HUES48 (cell line): Measurements from ENCODE around the gene TPSG1.

Experiments
- H3K27ac ChIP-seq: one replicate; pipeline ENCODE4 v1.7.0; 2013; ENCODE audit warnings: low read depth, low read length, inconsistent platforms
- H3K27me3 ChIP-seq: 2 replicates; pipeline ENCODE4 v1.6.1; 2013; ENCODE audit warnings: mild to moderate bottlenecking, low read length; ENCODE audit not compliant: control insufficient read depth, insufficient read depth
- H3K36me3 ChIP-seq: 2 replicates; pipeline ENCODE4 v1.6.1; 2013; ENCODE audit warnings: low read length; ENCODE audit not compliant: control insufficient read depth, insufficient read depth
- H3K4me1 ChIP-seq: 2 replicates; pipeline ENCODE4 v1.6.1; 2013; ENCODE audit warnings: mild to moderate bottlenecking, low read length; ENCODE audit not compliant: control insufficient read depth, insufficient read depth
- H3K4me3 ChIP-seq: 2 replicates; pipeline ENCODE4 v1.5.1; 2013; ENCODE audit warnings: mild to moderate bottlenecking, low read depth, low read length
- H3K9ac ChIP-seq: 2 replicates; pipeline ENCODE4 v1.6.1; 2013; ENCODE audit warnings: mild to moderate bottlenecking, low read depth, low read length, moderate library complexity
- H3K9me3 ChIP-seq: 2 replicates; pipeline ENCODE4 v1.6.1; 2013; ENCODE audit warnings: low read length; ENCODE audit not compliant: control insufficient read depth, insufficient read depth

The TPSG1 gene

GRCh38 chr16:1180549-1181403 is 44.3 kb downstream of the TPSG1 start:
- no peaks in the 10 kb centered on the region for H3K9me3 ChIP-seq
- no peaks in the 10 kb centered on the region for H3K4me1 ChIP-seq
- H3K9ac ChIP-seq, result no peak overlapping the region

GRCh38 chr16:1178295-1178910 is 46.7 kb downstream of the TPSG1 start:
- Histone ChIP-seq H3K4me1 (no peaks in the 10 kb centered on the region), H3K9ac (no peak overlapping the region), H3K4me3 (no peak overlapping the region), H3K9me3 (no peaks in the 10 kb centered on the region), H3K27me3 (no peaks in the 10 kb centered on the region), H3K36me3 (no peaks in the 10 kb centered on the region), H3K27ac (no peak overlapping the region)

More at GRCh38 chr16:1180549-1181403, 44.3 kb downstream of the TPSG1 start:
- no peaks in the 10 kb centered on the region for H3K36me3 ChIP-seq
- H3K27me3 ChIP-seq, result no peaks in the 10 kb centered on the region
- H3K27ac ChIP-seq, result no peak overlapping the region
- no peak overlapping the region for H3K4me3 ChIP-seq

DNA sequence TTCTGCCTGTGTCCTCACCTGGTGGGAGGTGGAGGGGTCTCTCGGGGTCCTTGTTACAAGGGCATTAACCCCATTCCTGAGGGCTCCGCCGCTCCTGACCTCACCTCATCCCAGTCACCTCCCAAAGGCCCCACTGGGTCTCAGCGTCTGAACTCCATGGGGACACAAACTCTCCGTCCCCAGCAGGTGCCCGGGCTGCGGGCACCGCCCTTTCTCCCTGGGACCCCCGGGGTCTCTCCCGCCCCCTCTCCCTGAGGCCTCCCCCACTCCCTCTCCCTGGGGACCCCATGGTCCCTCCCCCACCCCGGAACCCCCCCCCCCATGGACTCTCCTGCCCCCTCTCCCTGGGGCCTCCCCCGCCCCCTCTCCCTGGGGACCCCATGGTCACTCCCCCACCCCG is 47.3 kb downstream of the TPSG1 start:
- Histone ChIP-seq H3K27ac (no peak overlapping the region), H3K9me3 (no peaks in the 10 kb centered on the region), H3K4me1 (no peaks in the 10 kb centered on the region), H3K27me3 (no peaks in the 10 kb centered on the region), H3K4me3 (no peak overlapping the region), H3K36me3 (no peaks in the 10 kb centered on the region), H3K9ac (no peak overlapping the region)

DNA sequence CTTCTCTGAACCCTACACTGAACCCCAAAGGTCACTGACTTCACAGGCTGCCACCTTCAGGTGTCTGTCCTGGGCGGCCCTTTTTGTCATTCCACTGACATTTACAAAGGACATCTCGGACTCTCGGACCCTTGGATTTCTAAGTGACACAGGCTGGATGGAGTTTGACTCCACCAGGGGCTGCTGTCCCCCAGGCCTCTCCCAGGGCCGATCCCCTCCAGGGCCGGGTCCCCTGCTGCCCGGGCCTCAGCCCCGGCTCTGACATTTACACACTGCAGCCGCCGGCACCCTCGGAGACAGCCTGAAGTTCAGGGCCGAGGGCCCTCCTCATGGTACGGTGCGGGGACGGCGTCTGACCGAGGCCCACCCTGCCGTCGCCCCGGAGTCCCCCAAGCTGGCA is 48.0 kb downstream of the TPSG1 start:
- H3K9me3 ChIP-seq, result no peaks in the 10 kb centered on the region
- H3K9ac ChIP-seq, result no peak overlapping the region
- no peak overlapping the region for H3K4me3 ChIP-seq
- H3K4me1 ChIP-seq, result no peaks in the 10 kb centered on the region
- no peaks in the 10 kb centered on the region for H3K36me3 ChIP-seq
- H3K27ac ChIP-seq, result no peak overlapping the region
- no peaks in the 10 kb centered on the region for H3K27me3 ChIP-seq

DNA sequence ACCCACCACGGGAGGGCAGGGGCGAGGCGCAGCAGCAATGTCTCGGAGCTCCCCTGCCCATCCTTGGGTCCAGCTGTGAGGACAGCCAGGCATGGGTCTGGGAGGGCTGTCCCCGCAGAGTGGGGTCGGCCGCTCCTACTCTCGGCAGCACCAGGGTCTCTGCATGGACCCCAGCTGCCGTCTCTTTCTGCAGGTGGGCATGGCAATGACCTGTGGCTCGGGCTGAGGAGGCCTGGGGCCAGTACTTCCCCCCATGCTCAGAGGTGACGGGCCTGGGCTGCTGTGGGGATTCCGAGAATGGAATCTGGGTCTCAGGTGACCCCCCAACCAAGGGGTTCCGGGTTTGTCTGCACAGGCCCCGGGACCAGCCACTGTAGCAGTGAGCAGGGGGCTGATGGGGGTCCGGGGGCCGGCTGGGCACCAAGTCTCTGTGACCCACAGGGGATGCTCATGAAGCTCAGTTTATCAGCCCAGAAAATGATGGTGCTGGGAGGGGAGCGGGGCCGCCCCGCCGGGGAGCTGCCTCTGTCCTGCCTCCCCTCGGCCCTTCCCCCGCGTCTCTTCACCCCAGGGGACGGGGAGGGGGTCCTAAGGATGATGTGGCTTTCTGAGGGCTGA is 48.7 kb downstream of the TPSG1 start:
- Histone ChIP-seq H3K4me1 (no peaks in the 10 kb centered on the region), H3K27me3 (no peaks in the 10 kb centered on the region), H3K9me3 (no peaks in the 10 kb centered on the region), H3K9ac (no peak overlapping the region), H3K27ac (no peak overlapping the region), H3K36me3 (no peaks in the 10 kb centered on the region), H3K4me3 (no peak overlapping the region)

GRCh38 chr16:1175566-1176279 is 49.3 kb downstream of the TPSG1 start:
- Histone ChIP-seq H3K27ac (no peak overlapping the region), H3K9me3 (no peaks in the 10 kb centered on the region), H3K4me1 (no peaks in the 10 kb centered on the region), H3K4me3 (no peak overlapping the region), H3K9ac (no peak overlapping the region), H3K27me3 (no peaks in the 10 kb centered on the region), H3K36me3 (no peaks in the 10 kb centered on the region)

DNA sequence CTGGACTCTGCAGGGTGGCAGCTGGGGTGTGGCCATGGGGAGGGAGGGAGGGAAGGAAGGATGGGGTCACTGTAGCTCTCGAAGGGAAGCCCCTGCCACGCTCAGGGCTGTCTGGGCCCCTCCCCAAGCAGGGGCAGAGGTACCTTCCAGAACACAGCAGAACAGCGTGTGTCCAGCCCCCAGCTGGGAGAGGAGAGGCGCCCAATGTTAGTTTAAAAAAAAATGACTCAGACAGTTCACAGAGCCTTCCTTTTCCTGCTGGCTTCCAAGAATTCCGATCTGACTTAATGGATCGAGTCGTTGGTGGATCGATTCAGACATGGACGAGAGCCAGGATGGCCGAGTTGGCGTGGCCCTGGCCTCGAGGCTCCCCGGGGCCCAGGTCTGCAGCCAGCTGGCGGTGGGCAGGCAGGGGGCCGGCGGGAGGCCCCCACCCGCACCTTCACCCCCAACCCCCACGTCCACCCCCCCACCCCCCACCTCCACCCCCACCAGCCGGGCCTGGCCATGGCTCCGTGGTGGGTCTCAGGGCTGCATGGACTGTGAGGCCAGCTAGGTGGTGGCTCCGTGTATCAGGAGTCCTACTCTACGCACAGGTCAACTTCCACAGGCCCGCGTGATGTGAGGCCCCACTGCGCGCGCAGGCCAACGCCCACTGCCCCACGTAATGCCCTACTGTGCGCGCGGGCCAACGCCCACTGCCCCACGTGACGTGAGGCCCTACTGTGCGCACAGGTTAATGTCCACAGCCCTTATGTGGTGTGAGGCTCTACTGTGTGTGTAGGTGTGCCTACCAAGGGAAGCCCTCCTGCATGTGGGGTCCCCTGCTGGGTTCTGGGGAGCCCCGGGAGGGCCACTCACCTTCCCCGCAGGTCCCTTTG is 50.4 kb downstream of the TPSG1 start:
- Histone ChIP-seq H3K27ac (no peak overlapping the region), H3K9ac (no peak overlapping the region), H3K36me3 (no peaks in the 10 kb centered on the region), H3K4me3 (no peak overlapping the region), H3K27me3 (no peaks in the 10 kb centered on the region), H3K9me3 (no peaks in the 10 kb centered on the region), H3K4me1 (no peaks in the 10 kb centered on the region)

- Histone ChIP-seq H3K36me3 (no peaks in the 10 kb centered on the region), H3K9me3 (no peaks in the 10 kb centered on the region), H3K27ac (no peak overlapping the region), H3K4me3 (no peak overlapping the region), H3K27me3 (no peaks in the 10 kb centered on the region), H3K4me1 (no peaks in the 10 kb centered on the region), H3K9ac (no peak overlapping the region)
Observed at GRCh38 chr16:1173788-1174451, 51.1 kb downstream of the TPSG1 start.

DNA sequence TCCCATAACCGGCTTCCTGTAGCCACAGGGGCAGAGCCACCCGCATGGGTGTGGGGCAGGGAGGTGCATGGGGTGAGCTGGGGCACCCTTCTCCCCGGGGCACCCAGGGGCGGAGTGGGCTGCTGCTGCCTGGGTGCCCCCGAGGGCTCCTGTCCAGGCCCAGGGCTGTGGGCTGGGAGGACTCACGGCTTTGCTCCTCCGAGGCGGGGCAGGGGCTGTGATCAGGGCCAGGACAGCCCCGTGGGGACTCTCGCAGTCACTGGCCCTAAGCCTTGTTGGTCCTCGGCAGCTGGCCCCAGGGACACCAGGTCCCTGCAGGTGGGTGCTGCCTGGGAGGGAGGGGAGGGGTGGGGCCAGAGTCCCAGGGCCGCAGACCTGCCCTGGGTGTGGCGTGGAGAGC is 52.4 kb downstream of the TPSG1 start:
- H3K4me3 ChIP-seq, result no peak overlapping the region
- H3K4me1 ChIP-seq, result no peaks in the 10 kb centered on the region
- H3K27ac ChIP-seq, result no peak overlapping the region
- H3K27me3 ChIP-seq, result no peaks in the 10 kb centered on the region
- no peaks in the 10 kb centered on the region for H3K36me3 ChIP-seq
- no peaks in the 10 kb centered on the region for H3K9me3 ChIP-seq
- H3K9ac ChIP-seq, result no peak overlapping the region
